Neuronal stem cell (in vitro differentiated cells): Measurements from ENCODE around the gene TBC1D22B.
"Not testable (repeated sequence)": the region's sequence is repeated elsewhere in the genome, so short reads cannot be mapped to it uniquely, and the experiment has no call there.

Experiments
- DNase-seq: peaks from one replicate; pipeline ENCODE4 v3.0.0-alpha.2; 2013; ENCODE audit warnings: low spot score
- H2AFZ ChIP-seq: one replicate; pipeline ENCODE4 v1.6.1; 2013; ENCODE audit warnings: mild to moderate bottlenecking, low read length, inconsistent platforms
- H2AK5ac ChIP-seq: 2 replicates; pipeline ENCODE4 v1.6.1; 2013; ENCODE audit warnings: low read depth, mild to moderate bottlenecking, inconsistent platforms, low read length, moderate library complexity, mixed read lengths
- H2BK120ac ChIP-seq: 2 replicates; pipeline ENCODE4 v1.6.1; 2013; ENCODE audit warnings: low read depth, mild to moderate bottlenecking, inconsistent platforms, low read length, moderate library complexity, mixed read lengths
- H2BK12ac ChIP-seq: one replicate; pipeline ENCODE4 v1.6.1; 2013; ENCODE audit warnings: low read length, inconsistent platforms
- H2BK15ac ChIP-seq: 2 replicates; pipeline ENCODE4 v1.6.1; 2013; ENCODE audit warnings: mild to moderate bottlenecking, low read length, inconsistent platforms, mixed read lengths
- H2BK5ac ChIP-seq: one replicate; pipeline ENCODE4 v1.6.1; 2013; ENCODE audit warnings: inconsistent platforms, mild to moderate bottlenecking, low read length, moderate library complexity
- H3K14ac ChIP-seq: one replicate; pipeline ENCODE4 v1.6.1; 2013; ENCODE audit warnings: low read length, inconsistent platforms
- H3K18ac ChIP-seq: 2 replicates; pipeline ENCODE4 v1.6.1; 2013; ENCODE audit warnings: low read length, inconsistent platforms
- H3K23ac ChIP-seq: 2 replicates; pipeline ENCODE4 v1.6.1; 2013; ENCODE audit warnings: low read depth, mild to moderate bottlenecking, mixed read lengths, low read length, inconsistent platforms; ENCODE audit not compliant: poor library complexity
- H3K27ac ChIP-seq: replicated peaks from 3 replicates; pipeline ENCODE4 v1.5.1; 2013; ENCODE audit warnings: low read length, inconsistent platforms
- H3K27me3 ChIP-seq, 3 experiments: 2 replicates each; pipeline ENCODE4 v1.6.1; 2013; ENCODE audit warnings: low read length in 3 of 3, mild to moderate bottlenecking in 2 of 3, inconsistent platforms in 1 of 3, low read depth in 1 of 3, mixed read lengths in 1 of 3, moderate library complexity in 1 of 3; ENCODE audit not compliant: control insufficient read depth in 3 of 3, insufficient read depth in 3 of 3
- H3K36me3 ChIP-seq, 2 donors: replicated peaks in 1 of 2; 2 replicates each; pipeline ENCODE4 v1.6.1; 2013; ENCODE audit warnings: low read length in 2 of 2; ENCODE audit not compliant: control insufficient read depth in 2 of 2, insufficient read depth in 2 of 2
- H3K4ac ChIP-seq: 2 replicates; pipeline ENCODE4 v1.6.1; 2013; ENCODE audit warnings: inconsistent platforms, mild to moderate bottlenecking, low read length, moderate library complexity
- H3K4me1 ChIP-seq, 2 donors: 1 replicate in 1 of 2; 2 replicates in 1 of 2; pipeline ENCODE4 v1.6.1; 2013; ENCODE audit warnings: low read length in 2 of 2, low read depth in 1 of 2; ENCODE audit not compliant: control insufficient read depth in 2 of 2, insufficient read depth in 1 of 2
- H3K4me2 ChIP-seq: one replicate; pipeline ENCODE4 v1.6.1; 2013; ENCODE audit warnings: mild to moderate bottlenecking, low read length, inconsistent platforms; ENCODE audit not compliant: insufficient read depth, poor library complexity, severe bottlenecking
- H3K4me3 ChIP-seq, 2 donors: 2 replicates each; pipeline ENCODE4 v1.5.1; 2013; ENCODE audit warnings: low read length in 2 of 2, mild to moderate bottlenecking in 2 of 2, inconsistent platforms in 1 of 2, moderate library complexity in 1 of 2
- H3K79me1 ChIP-seq: one replicate; pipeline ENCODE4 v1.6.1; 2013; ENCODE audit warnings: low read depth, mild to moderate bottlenecking, inconsistent platforms, low read length, moderate library complexity
- H3K9ac ChIP-seq: one replicate; pipeline ENCODE4 v1.6.1; 2013; ENCODE audit warnings: mild to moderate bottlenecking, low read depth, low read length, inconsistent platforms; ENCODE audit not compliant: poor library complexity
- H3K9me3 ChIP-seq, 2 donors: replicated peaks in 1 of 2; 2 replicates each; pipeline versions ENCODE3 to v1.6.1; 2013; ENCODE audit warnings: low read length in 2 of 2, mild to moderate bottlenecking in 2 of 2, inconsistent platforms in 1 of 2, low read depth in 1 of 2, mixed read lengths in 1 of 2, moderate library complexity in 1 of 2; ENCODE audit not compliant: control insufficient read depth in 2 of 2, insufficient read depth in 1 of 2
- H4K8ac ChIP-seq: one replicate; pipeline ENCODE4 v1.6.1; 2013; ENCODE audit warnings: low read depth, mild to moderate bottlenecking, inconsistent platforms, low read length, moderate library complexity
- H4K91ac ChIP-seq: one replicate; pipeline ENCODE4 v1.6.1; 2013; ENCODE audit warnings: low read length, low read depth, mild to moderate bottlenecking, inconsistent platforms; ENCODE audit not compliant: poor library complexity
- WGBS, 2 donors: extraction: QIAGEN DNeasy Blood & Tissue Kit; methylation state at CpG; one replicate each; pipeline ENCODE4 v1.1.7; 2013; ENCODE audit warnings: missing lambda C conversion rate in 2 of 2, mixed read lengths in 1 of 2; ENCODE audit not compliant: insufficient read length in 2 of 2, insufficient replicate concordance in 1 of 2; ENCODE audit errors: extremely low coverage in 2 of 2; 5-methylcytosine and 5-hydroxymethylcytosine counted together

TBC1D22B gene

GRCh38 chr6:37306624-37307222 lies 49.2 kb downstream of the TBC1D22B start:
- H3K9ac ChIP-seq, result no peak overlapping the region

GRCh38 chr6:37307484-37307883 lies 49.9 kb downstream of the TBC1D22B start:
- H3K4ac ChIP-seq, H4K8ac ChIP-seq, H3K4me3 ChIP-seq, H2BK15ac ChIP-seq, H2BK12ac ChIP-seq, H2AK5ac ChIP-seq, H4K91ac ChIP-seq, H3K9ac ChIP-seq, DNase-seq, H2BK120ac ChIP-seq, H3K27ac ChIP-seq, H3K27me3 ChIP-seq, H3K14ac ChIP-seq, H3K23ac ChIP-seq, H2BK5ac ChIP-seq, H2AFZ ChIP-seq, H3K9me3 ChIP-seq, H3K4me2 ChIP-seq, H3K18ac ChIP-seq, H3K79me1 ChIP-seq: not testable (repeated sequence)
- WGBS, 2 donors, result no CpG with 5 or more reads among the region's 10 CpGs
- peaks cover 4 to 11% of the 10 kb centered on the region in 2 donors for H3K4me1 ChIP-seq
- peaks cover 5 to 32% of the 10 kb centered on the region in 2 donors for H3K36me3 ChIP-seq

More at GRCh38 chr6:37306624-37307222, 49.2 kb downstream of the TBC1D22B start:
- H2BK15ac ChIP-seq, result no peak overlapping the region
- H3K9me3 ChIP-seq, result peaks cover 0 to 2% of the 10 kb centered on the region in 2 donors
- DNase-seq, result no peak
- no CpG with 5 or more reads among the region's 4 CpGs for WGBS, 2 donors
- no peak overlapping the region for H4K91ac ChIP-seq
- H3K4ac ChIP-seq, result no peak overlapping the region
- H3K79me1 ChIP-seq, result no peaks in the 10 kb centered on the region
- H4K8ac ChIP-seq, result no peak overlapping the region
- peaks cover 4 to 11% of the 10 kb centered on the region in 2 donors for H3K4me1 ChIP-seq
- no peak overlapping the region for H3K4me2 ChIP-seq
- no peak overlapping the region for H3K27ac ChIP-seq
- H2AFZ ChIP-seq, result no peak overlapping the region
- H3K4me3 ChIP-seq, result no peak overlapping the region
- H3K36me3 ChIP-seq, result peaks cover 5 to 37% of the 10 kb centered on the region in 2 donors
- H2AK5ac ChIP-seq, result no peak overlapping the region
- no peaks in the 10 kb centered on the region for H3K27me3 ChIP-seq
- H3K18ac ChIP-seq, result no peak overlapping the region
- H2BK120ac ChIP-seq, result no peak overlapping the region
- H2BK12ac ChIP-seq, result no peak overlapping the region
- H3K14ac ChIP-seq, result no peak overlapping the region
- no peak overlapping the region for H3K23ac ChIP-seq
- H2BK5ac ChIP-seq, result no peak overlapping the region

GRCh38 chr6:37308069-37308815 lies 50.7 kb downstream of the TBC1D22B start:
- H3K9me3 ChIP-seq, result peaks cover 0 to 2% of the 10 kb centered on the region in 2 donors
- no peak overlapping the region for H3K27ac ChIP-seq
- no peak overlapping the region for H3K23ac ChIP-seq
- H3K9ac ChIP-seq, result no peak overlapping the region
- no peak overlapping the region for H2AK5ac ChIP-seq
- H2BK120ac ChIP-seq, result no peak overlapping the region
- H3K79me1 ChIP-seq, result no peaks in the 10 kb centered on the region
- no peak overlapping the region for H4K8ac ChIP-seq
- H2BK15ac ChIP-seq, result no peak overlapping the region
- no peak overlapping the region for H3K4me2 ChIP-seq
- H2BK12ac ChIP-seq, result no peak overlapping the region
- no peak overlapping the region for H3K4me3 ChIP-seq
- no peak for DNase-seq
- peaks cover 4 to 11% of the 10 kb centered on the region in 2 donors for H3K4me1 ChIP-seq
- H3K18ac ChIP-seq, result no peak overlapping the region
- H2AFZ ChIP-seq, result no peak overlapping the region
- no CpG with 5 or more reads among the region's 5 CpGs for WGBS, 2 donors
- no peak overlapping the region for H3K4ac ChIP-seq
- peaks cover 4 to 32% of the 10 kb centered on the region in 2 donors for H3K36me3 ChIP-seq
- H3K14ac ChIP-seq, result no peak overlapping the region
- no peak overlapping the region for H2BK5ac ChIP-seq
- H4K91ac ChIP-seq, result no peak overlapping the region
- no peaks in the 10 kb centered on the region for H3K27me3 ChIP-seq

- Histone ChIP-seq H3K14ac (no peak overlapping the region), H2BK15ac (no peak overlapping the region), H3K9ac (no peak overlapping the region), H3K4ac (no peak overlapping the region), H2AK5ac (no peak overlapping the region), H2BK5ac (no peak overlapping the region), H2BK12ac (no peak overlapping the region), H4K8ac (no peak overlapping the region), H3K4me3 (no peak overlapping the region), H3K36me3 (peaks cover 9 to 32% of the 10 kb centered on the region in 2 donors), H3K4me1 (peaks cover 4 to 11% of the 10 kb centered on the region in 2 donors), H3K4me2 (no peak overlapping the region), H3K18ac (no peak overlapping the region), H3K79me1 (no peaks in the 10 kb centered on the region), H2BK120ac (no peak overlapping the region), H3K9me3 (peaks cover 0 to 2% of the 10 kb centered on the region in 2 donors), H4K91ac (no peak overlapping the region), H2AFZ (no peak overlapping the region), H3K23ac (no peak overlapping the region), H3K27me3 (no peaks in the 10 kb centered on the region), H3K27ac (no peak overlapping the region)
- DNase-seq, result no peak
- WGBS, 2 donors, result no CpG with 5 or more reads among the region's 1 CpG
These were observed 51.5 kb downstream of the TBC1D22B start for GRCh38 chr6:37309046-37309445.
